Renal cortex interstitium (tissue), 11 donors: ENCODE results near the gene MAX. TPM values are rescaled to one million over a fixed set of nuclear protein-coding genes. Genes with fewer than 3 reads are reported as not detected.
"Not testable (repeated sequence)": the region's sequence is repeated elsewhere in the genome, so short reads cannot be mapped to it uniquely, and the experiment has no call there.

Experiments
- DNase-seq, 11 donors: peaks; one replicate each; pipeline ENCODE4 v3.0.0-alpha.2; 2013; ENCODE audit warnings: low read depth in 9 of 11, low spot score in 4 of 11; ENCODE audit errors: extremely low read depth in 1 of 11
- polyA plus RNA-seq, 3 donors: library from polyadenylated mRNA; unstranded; fragments of 120-200 nt; gene quantifications; one replicate each; pipeline ENCODE4 v1.2.1, GENCODE V29; 2013; ENCODE audit not compliant: insufficient read length in 3 of 3

Gene MAX
- polyA plus RNA-seq, 3 donors, result 52.6 to 58.4 (median 53.5) TPM

GRCh38 chr14:65054471-65055085 lies 47.7 kb downstream of the MAX start:
- no peak for DNase-seq

DNA sequence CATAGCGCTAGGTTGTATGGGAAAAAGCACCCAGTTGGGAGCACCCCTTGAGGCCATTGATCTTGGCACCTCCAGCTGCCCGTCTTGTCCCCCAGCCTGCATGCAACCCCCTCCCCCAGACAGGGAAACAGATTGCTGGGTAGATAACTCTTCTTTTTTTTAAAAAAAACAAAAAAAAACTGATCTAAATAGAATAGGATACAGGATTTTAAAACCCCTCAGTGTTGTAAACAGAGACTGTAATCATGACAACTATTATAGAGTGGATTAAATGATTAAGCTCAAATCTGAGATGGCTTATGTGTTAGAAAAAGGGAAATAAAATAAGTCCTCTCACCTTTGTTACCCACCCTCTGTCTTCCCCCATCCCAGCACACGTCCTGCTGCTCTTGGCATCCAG lies 48.9 kb downstream of the MAX start:
- no peak for DNase-seq

DNA sequence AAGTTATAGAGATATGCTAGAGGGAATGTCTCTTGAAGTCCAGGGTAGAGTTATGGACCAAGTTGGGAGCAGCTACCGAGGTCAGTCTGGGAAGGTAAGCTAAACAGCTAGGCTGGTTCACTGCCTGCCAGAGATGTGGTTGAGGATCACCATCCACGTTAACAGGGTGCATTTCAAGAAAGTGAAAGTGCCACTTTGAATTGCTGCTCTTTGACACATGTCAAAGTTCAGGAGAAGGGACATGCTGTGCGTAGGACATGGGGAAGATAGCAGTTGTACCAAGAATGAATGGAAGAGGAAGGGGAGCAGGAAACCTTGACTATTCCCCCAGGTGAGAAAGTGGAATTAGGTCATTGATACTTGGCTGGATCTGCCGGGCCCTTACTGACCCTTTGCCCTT lies 49.5 kb downstream of the MAX start:
- DNase-seq, result no peak

DNA sequence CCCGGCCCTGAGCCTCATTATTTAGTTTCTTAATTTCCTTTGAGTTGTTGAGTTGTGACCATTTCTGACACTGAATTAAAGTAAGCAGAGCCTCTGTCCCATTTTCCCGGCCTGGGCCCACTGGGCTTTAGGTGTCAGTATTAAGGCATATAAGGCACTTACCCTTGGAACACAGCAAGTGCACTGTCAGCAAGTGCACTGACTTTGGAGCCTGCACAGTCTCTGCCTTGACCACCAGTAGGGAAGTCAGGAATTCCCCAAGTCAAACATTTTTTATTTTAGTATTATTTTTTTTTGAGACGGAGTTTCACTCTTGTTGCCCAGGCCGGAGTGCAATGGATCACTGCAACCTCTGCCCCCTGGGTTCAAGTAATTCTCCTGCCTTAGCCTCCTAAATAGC lies 56.6 kb downstream of the MAX start:
- DNase-seq, result no peak

GRCh38 chr14:65045006-65045405 lies 57.3 kb downstream of the MAX start:
- DNase-seq, result no peak

- no peak for DNase-seq
Observed at GRCh38 chr14:65044596-65044959, 57.7 kb downstream of the MAX start.

- no peak for DNase-seq
Observed at GRCh38 chr14:65043893-65044595, 58.3 kb downstream of the MAX start.

DNA sequence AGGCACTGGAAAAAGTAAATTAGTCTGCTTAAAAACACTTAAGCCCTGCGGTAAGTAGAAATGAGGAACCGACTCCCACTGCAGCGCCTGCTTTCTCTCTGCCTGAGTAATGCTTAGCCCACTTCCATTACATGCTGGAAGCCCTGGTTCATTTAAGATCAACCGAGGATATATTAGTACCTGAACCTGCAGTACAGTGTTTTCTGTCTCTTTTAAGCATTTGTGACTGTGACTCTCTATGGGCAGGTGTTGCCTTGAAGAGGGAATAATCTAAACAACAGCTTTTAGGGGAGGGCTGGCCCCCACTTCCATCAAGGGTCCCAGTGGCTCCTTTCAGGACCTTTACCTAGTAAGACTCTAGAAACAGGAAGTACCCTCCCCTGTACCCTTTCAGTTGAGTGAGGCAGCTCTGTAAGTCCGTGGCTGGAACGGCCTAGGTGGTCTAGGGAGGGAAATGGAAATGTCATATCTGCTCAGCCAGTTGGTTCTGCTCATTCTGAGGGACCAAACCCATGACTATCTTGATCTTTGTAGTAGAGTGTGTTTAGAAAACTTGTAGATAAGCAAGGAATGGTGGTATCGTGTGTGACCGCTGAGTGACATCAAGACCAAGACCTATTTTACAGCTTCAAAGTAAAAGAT lies 59.5 kb downstream of the MAX start:
- no peak for DNase-seq

GRCh38 chr14:65042296-65042695 lies 60.0 kb downstream of the MAX start:
- no peak for DNase-seq

DNA sequence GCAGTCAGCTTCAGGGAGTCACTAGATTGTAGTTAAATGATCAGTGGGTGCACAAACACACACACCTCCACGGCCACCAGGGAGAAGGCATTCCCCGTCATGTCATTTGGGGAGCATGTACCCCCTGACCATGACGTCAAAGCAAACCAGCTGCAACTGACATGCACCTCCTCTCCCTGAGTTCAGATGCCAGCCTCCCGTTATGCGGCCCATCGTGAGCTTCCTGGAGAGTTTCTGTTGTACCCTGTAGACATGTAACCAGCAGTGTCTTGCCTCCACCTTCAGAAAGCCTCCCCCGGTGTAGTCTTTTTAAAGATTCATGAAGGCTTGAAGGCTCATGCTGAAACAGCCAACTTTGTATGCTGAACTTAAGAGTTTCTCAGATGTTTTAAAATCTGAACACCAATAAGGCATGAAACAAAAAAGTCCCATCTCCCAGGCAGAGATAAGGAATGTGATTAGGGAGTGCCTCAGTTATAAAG lies 60.8 kb downstream of the MAX start:
- no peak for DNase-seq

DNA sequence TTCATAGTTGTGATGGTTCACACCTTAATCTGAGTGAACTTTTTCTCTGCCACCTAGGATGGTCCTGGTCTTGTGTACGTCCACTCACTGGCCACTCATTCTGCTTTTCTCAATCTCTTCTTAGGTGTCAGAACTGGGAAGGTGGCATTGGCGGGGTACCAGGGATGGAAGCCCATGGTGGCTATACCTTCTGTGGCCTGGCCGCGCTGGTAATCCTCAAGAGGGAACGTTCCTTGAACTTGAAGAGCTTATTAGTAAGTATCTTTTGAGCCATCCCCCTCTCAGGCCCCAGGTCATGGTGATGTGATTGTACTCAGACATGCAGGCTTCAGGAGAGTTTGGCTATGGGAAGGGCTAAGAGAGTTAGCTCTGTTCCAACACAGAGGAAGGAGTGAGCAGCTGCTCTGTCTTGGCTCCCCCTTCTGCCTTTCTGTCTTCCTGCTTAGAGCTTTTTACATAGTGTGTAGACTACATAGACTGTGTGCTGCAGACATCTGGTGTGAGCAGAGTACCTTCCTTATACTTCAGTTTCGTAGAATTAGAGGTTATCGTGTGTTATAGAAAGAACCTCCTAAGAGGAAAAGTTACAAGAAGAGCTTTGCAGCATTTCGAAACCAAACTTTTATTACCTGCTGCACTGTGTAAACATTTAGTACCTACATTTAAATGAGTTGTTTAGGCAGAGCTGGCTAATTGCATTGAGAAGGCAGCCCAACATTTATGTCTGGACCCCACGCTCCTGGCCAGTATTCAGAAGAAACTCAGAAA lies 61.5 kb downstream of the MAX start:
- no peak for DNase-seq

DNA sequence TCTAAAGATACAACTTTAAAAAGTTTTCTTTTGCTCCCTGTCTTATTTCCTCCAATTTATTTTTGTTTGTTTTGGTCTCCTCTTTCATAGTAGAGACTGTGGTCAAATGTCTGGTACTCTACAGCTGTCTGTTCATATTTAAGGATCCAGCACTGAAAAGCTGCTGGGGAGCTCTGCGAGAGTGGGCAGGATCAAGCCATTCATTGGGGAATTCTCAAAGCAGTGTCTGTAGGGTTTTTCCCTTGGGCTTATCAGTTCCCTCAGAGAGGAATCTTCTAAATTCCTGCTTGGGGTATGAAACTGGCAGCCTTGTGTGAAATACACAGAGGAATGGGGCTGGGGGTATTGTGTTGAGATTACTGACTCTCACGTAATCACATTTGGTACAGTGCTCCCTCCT lies 63.4 kb downstream of the MAX start:
- DNase-seq, result no peak

DNA sequence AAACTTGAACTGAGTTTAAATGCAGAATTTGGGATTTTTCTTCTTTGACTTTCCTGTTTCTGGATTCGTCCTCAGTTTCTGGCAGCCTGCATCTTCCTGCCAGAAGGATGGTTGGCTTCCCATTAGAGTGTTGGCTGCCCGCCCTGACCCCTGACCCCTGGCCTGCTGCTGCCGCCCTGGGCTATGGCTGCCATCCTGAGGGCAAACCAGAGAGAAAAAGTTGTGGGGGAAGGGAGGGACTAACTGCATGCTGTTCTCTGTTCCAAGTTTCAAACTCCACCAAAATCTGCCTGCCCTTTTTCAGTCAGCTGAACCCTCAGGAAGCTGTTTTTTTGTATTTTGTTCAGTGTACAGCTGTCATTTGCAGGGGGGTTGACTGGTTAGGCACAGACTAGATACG lies 67.3 kb downstream of the MAX start:
- no peak for DNase-seq

- no peak for DNase-seq
Observed at GRCh38 chr14:65034021-65034420, 68.3 kb downstream of the MAX start.

DNA sequence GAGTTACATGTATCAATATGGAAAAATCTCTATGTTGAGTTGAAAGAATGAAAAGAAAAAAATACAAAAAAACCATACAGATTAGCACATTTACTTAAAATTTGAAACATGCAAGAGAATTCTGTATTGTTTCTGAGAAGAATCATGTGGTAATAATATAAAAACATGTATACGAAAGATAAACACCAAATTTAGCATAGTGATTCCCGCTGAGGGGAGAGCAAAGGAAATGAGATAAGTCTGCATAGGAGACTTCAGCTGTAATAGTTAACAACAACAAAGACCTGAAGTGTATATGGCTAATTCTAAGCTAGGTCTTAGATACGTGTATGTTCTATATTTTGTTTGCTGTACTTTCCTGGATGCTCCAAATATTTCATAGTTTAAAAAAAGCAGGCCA lies 69.1 kb downstream of the MAX start:
- DNase-seq, result no peak

- no peak for DNase-seq
Observed at GRCh38 chr14:65032319-65032718, 70.0 kb downstream of the MAX start.

GRCh38 chr14:65031321-65031720 lies 71.0 kb downstream of the MAX start:
- DNase-seq, result not testable (repeated sequence)

DNA sequence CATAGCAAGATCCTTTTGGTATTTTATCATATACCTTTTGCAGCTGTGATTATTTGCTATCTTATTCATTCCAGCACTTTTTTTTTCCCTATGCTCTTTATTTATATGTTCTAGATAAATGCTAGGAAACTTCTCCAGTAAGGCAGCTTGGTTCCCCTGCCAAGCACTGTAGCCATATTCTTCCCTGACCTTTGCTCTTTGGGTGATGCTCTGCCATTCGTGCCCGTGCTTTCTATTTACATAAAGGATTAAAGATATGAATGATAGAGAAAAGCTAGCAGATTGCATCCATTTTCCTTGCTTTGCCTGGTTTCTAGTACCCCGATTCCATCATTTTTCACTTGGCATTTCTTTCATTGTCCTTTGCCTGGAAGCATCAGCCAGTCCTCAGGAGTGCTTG lies 73.4 kb downstream of the MAX start:
- no peak for DNase-seq

DNA sequence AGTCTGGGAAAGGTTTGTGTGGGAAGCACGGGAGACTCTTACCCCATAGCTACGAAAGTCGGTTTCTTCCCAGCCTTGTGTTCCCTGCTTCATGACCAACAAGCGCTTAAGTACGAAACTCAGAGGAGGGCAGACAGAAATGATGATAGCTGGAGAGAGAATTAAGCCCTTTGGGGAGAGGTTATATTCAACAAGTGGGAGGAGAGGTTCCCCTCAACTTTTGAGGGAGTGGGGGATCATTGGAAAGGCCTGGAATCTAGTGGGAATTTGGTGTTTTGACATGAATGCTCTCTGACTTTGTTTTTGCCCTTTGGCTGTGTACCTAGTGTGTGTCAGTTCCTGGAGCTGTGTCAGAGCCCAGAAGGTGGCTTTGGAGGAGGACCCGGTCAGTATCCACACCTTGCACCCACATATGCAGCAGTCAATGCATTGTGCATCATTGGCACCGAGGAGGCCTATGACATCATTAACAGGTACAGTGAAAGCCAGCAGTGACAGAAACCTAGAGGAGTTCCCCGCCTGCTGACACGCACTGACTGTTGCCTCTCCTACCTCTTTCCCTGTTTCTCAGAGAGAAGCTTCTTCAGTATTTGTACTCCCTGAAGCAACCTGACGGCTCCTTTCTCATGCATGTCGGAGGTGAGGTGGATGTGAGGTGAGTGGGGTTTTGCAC lies 75.1 kb downstream of the MAX start:
- DNase-seq, result no peak
